Liver (tissue), 9 donors: ENCODE results near the gene HOXD8. TPM values are rescaled to one million over a fixed set of nuclear protein-coding genes. Genes with fewer than 3 reads are reported as not detected.

Experiments
- DNase-seq: peaks from one replicate; pipeline ENCODE4 v3.0.0-alpha.2; 2017; ENCODE audit warnings: low spot score
- H3K27ac ChIP-seq, 2 donors: one replicate each; pipeline ENCODE4 v1.7.0; 2013; ENCODE audit warnings: inconsistent platforms in 2 of 2, low read length in 2 of 2, control low read depth in 1 of 2, low read depth in 1 of 2, mild to moderate bottlenecking in 1 of 2
- H3K27me3 ChIP-seq, 4 donors: one replicate each; pipeline versions ENCODE4 v1.6.1 to v1.7.0; 2013; ENCODE audit warnings: low read length in 3 of 4, inconsistent platforms in 1 of 4, mild to moderate bottlenecking in 1 of 4, moderate library complexity in 1 of 4; ENCODE audit not compliant: control insufficient read depth in 4 of 4, insufficient read depth in 4 of 4
- H3K36me3 ChIP-seq, 4 donors: one replicate each; pipeline versions ENCODE4 v1.6.1 to v1.7.0; 2013; ENCODE audit warnings: low read length in 3 of 4, mild to moderate bottlenecking in 3 of 4, low read depth in 1 of 4, moderate library complexity in 1 of 4; ENCODE audit not compliant: control insufficient read depth in 4 of 4, insufficient read depth in 3 of 4
- H3K4me1 ChIP-seq, 4 donors: one replicate each; pipeline versions ENCODE4 v1.6.1 to v1.7.0; 2013; ENCODE audit warnings: low read length in 3 of 4, mild to moderate bottlenecking in 3 of 4, moderate library complexity in 1 of 4; ENCODE audit not compliant: control insufficient read depth in 4 of 4, insufficient read depth in 4 of 4
- H3K4me3 ChIP-seq, 3 donors: one replicate each; pipeline versions ENCODE4 v1.6.1 to v1.7.0; 2013; ENCODE audit warnings: low read length in 3 of 3, control low read depth in 1 of 3, low read depth in 1 of 3, mild to moderate bottlenecking in 1 of 3
- H3K9ac ChIP-seq, 2 donors: one replicate each; pipeline ENCODE4 v1.7.0; 2013; ENCODE audit warnings: low read length in 2 of 2, mild to moderate bottlenecking in 2 of 2, moderate library complexity in 2 of 2, control low read depth in 1 of 2, low read depth in 1 of 2
- H3K9me3 ChIP-seq, 4 donors: one replicate each; pipeline versions ENCODE4 v1.6.1 to v1.7.0; 2013; ENCODE audit warnings: low read length in 3 of 4; ENCODE audit not compliant: control insufficient read depth in 4 of 4
- EGR1 ChIP-seq, 2 donors: IDR thresholded peaks; 2 replicates each; pipeline ENCODE4 v1.6.1; 2016 to 2018; ENCODE audit warnings: antibody characterized with exemption in 2 of 2, low read depth in 2 of 2
- FOXA1 ChIP-seq: IDR thresholded peaks from 2 replicates; pipeline ENCODE4 v1.6.1; 2016; ENCODE audit warnings: antibody characterized with exemption
- FOXA2 ChIP-seq: IDR thresholded peaks from 2 replicates; pipeline ENCODE4 v1.6.1; 2016; ENCODE audit warnings: antibody characterized with exemption
- GABPA ChIP-seq, 2 donors: IDR thresholded peaks in 1 of 2; conservative IDR thresholded peaks in 1 of 2; 2 replicates each; pipeline ENCODE4 v1.6.1; 2016; ENCODE audit warnings: antibody characterized with exemption in 2 of 2, mild to moderate bottlenecking in 1 of 2, moderate library complexity in 1 of 2
- HNF4A ChIP-seq, 2 donors: conservative IDR thresholded peaks; 2 replicates each; pipeline ENCODE4 v1.6.1; 2016; ENCODE audit warnings: antibody characterized with exemption in 2 of 2, mild to moderate bottlenecking in 2 of 2
- HNF4G ChIP-seq: IDR thresholded peaks from 2 replicates; pipeline ENCODE4 v1.6.1; 2016; ENCODE audit warnings: antibody characterized with exemption
- JUND ChIP-seq, 2 donors: IDR thresholded peaks; 2 replicates each; pipeline ENCODE4 v1.6.1; 2016; ENCODE audit warnings: antibody characterized with exemption in 2 of 2
- NR2F2 ChIP-seq: IDR thresholded peaks from 2 replicates; pipeline ENCODE4 v1.6.1; 2016; ENCODE audit warnings: antibody characterized with exemption
- RAD21 ChIP-seq, 2 donors: IDR thresholded peaks; 2 replicates each; pipeline ENCODE4 v1.6.1; 2016; ENCODE audit warnings: antibody characterized with exemption in 2 of 2, mild to moderate bottlenecking in 2 of 2
- RXRA ChIP-seq, 2 donors: IDR thresholded peaks; 2 replicates each; pipeline ENCODE4 v1.6.1; 2017 to 2018; ENCODE audit warnings: antibody characterized with exemption in 2 of 2, mild to moderate bottlenecking in 1 of 2
- SP1 ChIP-seq: IDR thresholded peaks from 2 replicates; pipeline ENCODE4 v1.6.1; 2018; ENCODE audit warnings: antibody characterized with exemption, mild to moderate bottlenecking
- TAF1 ChIP-seq: conservative IDR thresholded peaks from 2 replicates; pipeline ENCODE4 v1.6.1; 2016; ENCODE audit warnings: antibody characterized with exemption, mild to moderate bottlenecking
- YY1 ChIP-seq: IDR thresholded peaks from 2 replicates; pipeline ENCODE4 v1.6.1; 2016; ENCODE audit warnings: antibody characterized with exemption, mild to moderate bottlenecking
- WGBS: extraction: QIAGEN DNeasy Blood & Tissue Kit; methylation state at CpG from one replicate; pipeline ENCODE4 v1.1.7; 2013; 5-methylcytosine and 5-hydroxymethylcytosine counted together
- polyA plus RNA-seq, 2 donors: library from polyadenylated mRNA; stranded (reverse) in 1 of 2; unstranded in 1 of 2; fragments of 200-250 nt in 1 of 2; fragments of >200 nt in 1 of 2; fragmentation: Nextera tagmentation in 1 of 2; extraction: Ambion mirVana in 1 of 2; gene quantifications; one replicate each; pipeline versions ENCODE4 v1.2.1 to v1.2.3, GENCODE V29; 2013 to 2015
- total RNA-seq, 2 donors: library from RNA; depleted of rRNA; stranded (reverse); fragments of >200 nt; gene quantifications; one replicate each; pipeline ENCODE4 v1.2.3, GENCODE V29; 2014
- TF ChIP-seq, protein P1 (sequence below): fragments of 150-350 bp; IDR thresholded peaks from 2 replicates; pipeline ENCODE4 v1.5.1; 2017; ENCODE audit warnings: improper control_type of control experiment, low read depth, low read length; ENCODE audit not compliant: missing input control
- TF ChIP-seq, protein P2 (sequence below): IDR thresholded peaks from 2 replicates; pipeline ENCODE4 v1.6.1; 2016; ENCODE audit warnings: antibody characterized with exemption
- TF ChIP-seq, protein P3 (sequence below): IDR thresholded peaks from 2 replicates; pipeline ENCODE4 v1.6.1; 2016; ENCODE audit warnings: antibody characterized with exemption, mild to moderate bottlenecking
- TF ChIP-seq, protein P4 (sequence below): IDR thresholded peaks from 2 replicates; pipeline ENCODE4 v1.6.1; 2016; ENCODE audit warnings: antibody characterized with exemption
- TF ChIP-seq, protein P5 (sequence below): IDR thresholded peaks from 2 replicates; pipeline ENCODE4 v1.6.1; 2016; ENCODE audit warnings: antibody characterized with exemption
- donor health status: healthy.
- donor health status: healthy.
- donor health status: healthy.
- donor health status: healthy.
- donor health status: healthy.

HOXD8 gene
- total and polyA plus RNA-seq, 4 donors: 0.06 to 0.19 (median 0.08) TPM; not detected in 1

DNA sequence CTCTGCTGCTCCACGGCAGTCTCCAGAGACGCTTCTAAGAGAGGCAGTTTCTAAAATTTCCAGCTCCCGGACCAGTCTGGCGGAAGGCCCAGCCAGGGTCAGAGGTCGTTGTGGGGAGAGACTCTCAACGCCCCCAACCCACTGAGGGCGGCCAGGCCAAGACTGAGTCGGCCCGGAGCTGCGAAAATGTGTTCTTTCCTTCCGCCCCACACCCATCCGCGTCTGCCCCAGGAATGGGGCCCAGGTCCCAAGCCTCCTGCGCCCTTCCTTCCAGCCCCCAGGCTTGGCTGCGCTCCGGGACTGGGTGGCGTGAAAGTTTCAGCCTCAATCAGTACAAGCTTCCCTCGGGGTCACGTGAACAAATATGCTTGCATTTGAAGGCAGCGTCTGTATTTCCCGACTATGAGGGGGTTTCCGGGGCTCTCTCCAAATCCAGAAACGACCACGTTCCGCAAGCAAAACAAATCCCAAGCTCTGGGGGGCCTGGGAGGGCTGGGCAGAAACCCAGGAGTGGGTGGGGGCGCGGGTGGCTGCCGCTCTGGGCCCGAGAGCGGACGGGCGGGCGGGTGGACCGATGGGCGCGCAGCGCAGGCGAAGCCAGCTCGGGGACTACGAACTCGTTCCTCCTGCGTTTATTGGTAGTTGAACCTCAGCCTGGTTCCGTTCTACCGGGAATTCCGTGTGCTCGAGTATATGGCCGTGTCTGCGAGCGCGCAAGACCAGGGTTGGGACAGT lies 30.9 kb downstream of the HOXD8 start:
- H3K4me1 ChIP-seq: peaks cover 0 to 27% (median 8%) of the 10 kb centered on the region in 4 donors
- no peak overlapping the region for H3K27ac ChIP-seq
- H3K27me3 ChIP-seq: peaks cover 10 to 44% (median 29%) of the 10 kb centered on the region in 4 donors
- H3K9ac ChIP-seq: no peak overlapping the region
- no peak for DNase-seq
- 16% methylated on average over 50 of the region's 50 CpGs for WGBS
- H3K9me3 ChIP-seq: peaks cover 0 to 12% (median 0%) of the 10 kb centered on the region in 4 donors
- TF ChIP-seq SP1 (no peak), YY1 (no peak), EGR1 (IDR thresholded peaks at IDR 0.05; ENCODE audit: low read depth in 2 of 2) (no peak), HNF4A (conservative IDR thresholded peaks at IDR 0.05) (no peak), TAF1 (no peak), RXRA (IDR thresholded peaks at IDR 0.05) (no peak)
- TF ChIP-seq, protein P1, sequence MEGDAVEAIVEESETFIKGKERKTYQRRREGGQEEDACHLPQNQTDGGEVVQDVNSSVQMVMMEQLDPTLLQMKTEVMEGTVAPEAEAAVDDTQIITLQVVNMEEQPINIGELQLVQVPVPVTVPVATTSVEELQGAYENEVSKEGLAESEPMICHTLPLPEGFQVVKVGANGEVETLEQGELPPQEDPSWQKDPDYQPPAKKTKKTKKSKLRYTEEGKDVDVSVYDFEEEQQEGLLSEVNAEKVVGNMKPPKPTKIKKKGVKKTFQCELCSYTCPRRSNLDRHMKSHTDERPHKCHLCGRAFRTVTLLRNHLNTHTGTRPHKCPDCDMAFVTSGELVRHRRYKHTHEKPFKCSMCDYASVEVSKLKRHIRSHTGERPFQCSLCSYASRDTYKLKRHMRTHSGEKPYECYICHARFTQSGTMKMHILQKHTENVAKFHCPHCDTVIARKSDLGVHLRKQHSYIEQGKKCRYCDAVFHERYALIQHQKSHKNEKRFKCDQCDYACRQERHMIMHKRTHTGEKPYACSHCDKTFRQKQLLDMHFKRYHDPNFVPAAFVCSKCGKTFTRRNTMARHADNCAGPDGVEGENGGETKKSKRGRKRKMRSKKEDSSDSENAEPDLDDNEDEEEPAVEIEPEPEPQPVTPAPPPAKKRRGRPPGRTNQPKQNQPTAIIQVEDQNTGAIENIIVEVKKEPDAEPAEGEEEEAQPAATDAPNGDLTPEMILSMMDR: no peak
- TF ChIP-seq, protein P2, sequence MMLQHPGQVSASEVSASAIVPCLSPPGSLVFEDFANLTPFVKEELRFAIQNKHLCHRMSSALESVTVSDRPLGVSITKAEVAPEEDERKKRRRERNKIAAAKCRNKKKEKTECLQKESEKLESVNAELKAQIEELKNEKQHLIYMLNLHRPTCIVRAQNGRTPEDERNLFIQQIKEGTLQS: no peak
- no peak overlapping the region for H3K4me3 ChIP-seq
- no peaks in the 10 kb centered on the region for H3K36me3 ChIP-seq

DNA sequence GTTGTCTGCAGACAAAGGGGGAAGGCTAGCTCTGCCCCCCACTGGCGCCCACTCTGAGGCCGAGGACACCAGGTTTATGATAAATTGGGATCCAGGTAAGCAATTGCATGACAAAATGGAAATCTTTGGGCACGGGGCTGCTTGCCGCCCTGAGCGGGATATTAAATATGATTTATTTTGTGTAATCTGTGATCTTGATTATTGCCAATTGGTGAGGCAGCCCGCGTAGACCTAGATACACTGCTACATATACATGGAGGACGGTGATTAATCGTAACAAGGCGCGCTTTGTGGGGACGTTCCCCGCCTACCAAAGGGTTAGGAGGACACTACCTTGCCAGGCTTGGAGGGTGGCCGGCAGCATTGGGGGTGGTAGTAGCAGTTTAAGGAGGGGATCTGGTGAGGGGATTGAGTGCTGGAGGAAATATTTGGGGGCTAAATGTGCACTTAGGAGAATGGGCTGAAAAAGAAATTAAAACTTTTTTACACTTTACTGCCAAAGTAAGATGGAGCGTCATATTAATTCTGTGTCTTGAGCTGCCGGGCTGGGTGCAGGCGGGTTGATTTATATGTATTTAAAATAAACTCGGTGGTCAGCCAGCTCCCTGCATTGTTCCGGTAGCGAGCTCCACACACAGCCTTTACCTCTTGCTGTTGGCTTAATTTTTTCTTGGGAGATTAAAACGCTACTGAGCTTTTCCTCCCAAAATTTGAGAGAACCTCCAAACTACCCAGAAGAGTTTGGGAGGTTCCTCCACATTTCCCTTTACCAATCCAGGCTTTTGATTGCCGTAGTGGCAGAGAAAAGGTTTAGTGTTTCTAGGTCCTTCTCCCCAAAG lies 31.7 kb downstream of the HOXD8 start:
- H3K27ac ChIP-seq: no peak overlapping the region
- TF ChIP-seq YY1: no peak
- TF ChIP-seq TAF1: no peak
- no peak for TF ChIP-seq FOXA1
- TF ChIP-seq RXRA (IDR thresholded peaks at IDR 0.05): no peak
- TF ChIP-seq, protein P1: no peak
- no peak for TF ChIP-seq HNF4A (conservative IDR thresholded peaks at IDR 0.05)
- TF ChIP-seq, protein P2: no peak
- TF ChIP-seq EGR1 (IDR thresholded peaks at IDR 0.05; ENCODE audit: low read depth in 2 of 2): no peak
- TF ChIP-seq, protein P3, sequence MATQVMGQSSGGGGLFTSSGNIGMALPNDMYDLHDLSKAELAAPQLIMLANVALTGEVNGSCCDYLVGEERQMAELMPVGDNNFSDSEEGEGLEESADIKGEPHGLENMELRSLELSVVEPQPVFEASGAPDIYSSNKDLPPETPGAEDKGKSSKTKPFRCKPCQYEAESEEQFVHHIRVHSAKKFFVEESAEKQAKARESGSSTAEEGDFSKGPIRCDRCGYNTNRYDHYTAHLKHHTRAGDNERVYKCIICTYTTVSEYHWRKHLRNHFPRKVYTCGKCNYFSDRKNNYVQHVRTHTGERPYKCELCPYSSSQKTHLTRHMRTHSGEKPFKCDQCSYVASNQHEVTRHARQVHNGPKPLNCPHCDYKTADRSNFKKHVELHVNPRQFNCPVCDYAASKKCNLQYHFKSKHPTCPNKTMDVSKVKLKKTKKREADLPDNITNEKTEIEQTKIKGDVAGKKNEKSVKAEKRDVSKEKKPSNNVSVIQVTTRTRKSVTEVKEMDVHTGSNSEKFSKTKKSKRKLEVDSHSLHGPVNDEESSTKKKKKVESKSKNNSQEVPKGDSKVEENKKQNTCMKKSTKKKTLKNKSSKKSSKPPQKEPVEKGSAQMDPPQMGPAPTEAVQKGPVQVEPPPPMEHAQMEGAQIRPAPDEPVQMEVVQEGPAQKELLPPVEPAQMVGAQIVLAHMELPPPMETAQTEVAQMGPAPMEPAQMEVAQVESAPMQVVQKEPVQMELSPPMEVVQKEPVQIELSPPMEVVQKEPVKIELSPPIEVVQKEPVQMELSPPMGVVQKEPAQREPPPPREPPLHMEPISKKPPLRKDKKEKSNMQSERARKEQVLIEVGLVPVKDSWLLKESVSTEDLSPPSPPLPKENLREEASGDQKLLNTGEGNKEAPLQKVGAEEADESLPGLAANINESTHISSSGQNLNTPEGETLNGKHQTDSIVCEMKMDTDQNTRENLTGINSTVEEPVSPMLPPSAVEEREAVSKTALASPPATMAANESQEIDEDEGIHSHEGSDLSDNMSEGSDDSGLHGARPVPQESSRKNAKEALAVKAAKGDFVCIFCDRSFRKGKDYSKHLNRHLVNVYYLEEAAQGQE: no peak
- TF ChIP-seq JUND (IDR thresholded peaks at IDR 0.05): no peak
- TF ChIP-seq RAD21 (IDR thresholded peaks at IDR 0.05): no peak
- TF ChIP-seq FOXA2: no peak
- TF ChIP-seq HNF4G: no peak
- TF ChIP-seq, protein P4, sequence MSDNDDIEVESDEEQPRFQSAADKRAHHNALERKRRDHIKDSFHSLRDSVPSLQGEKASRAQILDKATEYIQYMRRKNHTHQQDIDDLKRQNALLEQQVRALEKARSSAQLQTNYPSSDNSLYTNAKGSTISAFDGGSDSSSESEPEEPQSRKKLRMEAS: no peak
- TF ChIP-seq NR2F2: no peak
- TF ChIP-seq SP1: no peak
- TF ChIP-seq, protein P5, sequence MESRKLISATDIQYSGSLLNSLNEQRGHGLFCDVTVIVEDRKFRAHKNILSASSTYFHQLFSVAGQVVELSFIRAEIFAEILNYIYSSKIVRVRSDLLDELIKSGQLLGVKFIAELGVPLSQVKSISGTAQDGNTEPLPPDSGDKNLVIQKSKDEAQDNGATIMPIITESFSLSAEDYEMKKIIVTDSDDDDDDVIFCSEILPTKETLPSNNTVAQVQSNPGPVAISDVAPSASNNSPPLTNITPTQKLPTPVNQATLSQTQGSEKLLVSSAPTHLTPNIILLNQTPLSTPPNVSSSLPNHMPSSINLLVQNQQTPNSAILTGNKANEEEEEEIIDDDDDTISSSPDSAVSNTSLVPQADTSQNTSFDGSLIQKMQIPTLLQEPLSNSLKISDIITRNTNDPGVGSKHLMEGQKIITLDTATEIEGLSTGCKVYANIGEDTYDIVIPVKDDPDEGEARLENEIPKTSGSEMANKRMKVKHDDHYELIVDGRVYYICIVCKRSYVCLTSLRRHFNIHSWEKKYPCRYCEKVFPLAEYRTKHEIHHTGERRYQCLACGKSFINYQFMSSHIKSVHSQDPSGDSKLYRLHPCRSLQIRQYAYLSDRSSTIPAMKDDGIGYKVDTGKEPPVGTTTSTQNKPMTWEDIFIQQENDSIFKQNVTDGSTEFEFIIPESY: no peak
- no peak for TF ChIP-seq GABPA (IDR thresholded peaks at IDR 0.05 in 1 of 2, conservative IDR thresholded peaks at IDR 0.05 in 1 of 2)
- peaks cover 0 to 27% (median 9%) of the 10 kb centered on the region in 4 donors for H3K4me1 ChIP-seq
- DNase-seq: no peak
- peaks cover 0 to 12% (median 0%) of the 10 kb centered on the region in 4 donors for H3K9me3 ChIP-seq
- no peak overlapping the region for H3K9ac ChIP-seq
- no peak overlapping the region for H3K4me3 ChIP-seq
- peaks cover 10 to 41% (median 29%) of the 10 kb centered on the region in 4 donors for H3K27me3 ChIP-seq
- WGBS: 15% methylated on average over 22 of the region's 22 CpGs
- H3K36me3 ChIP-seq: no peaks in the 10 kb centered on the region
